PC-3 (cell line): Measurements from ENCODE around the gene VEGFA. TPM values are rescaled to one million over a fixed set of nuclear protein-coding genes. Genes with fewer than 3 reads are reported as not detected.
A peak's percentile ranks its signal among the peaks of the same experiment; 100 is the strongest.

Experiments used
- ATAC-seq: fragments of 200-7000 bp; cut with Tn5 transposase; 2 replicates; pipeline ENCODE4 v1.9.1; 2020; ENCODE audit warnings: mild to moderate bottlenecking, moderate library complexity
- BruUV-seq: library from RNA; stranded (reverse); fragments of 400-500 nt; replicated peaks from 2 replicates; lab custom pipeline; 2021; lab: Mats Ljungman, UMichigan
- CTCF ChIA-PET: fragments of 300-600 bp; sonication (Branson Sonifier 250); formaldehyde crosslinking; loops from one replicate; lab custom pipeline; 2022; ENCODE audit warnings: antibody characterized with exemption; lab: Charles Lee
- POLR2A ChIA-PET: fragments of 300-600 bp; sonication (Branson Sonifier 250); formaldehyde crosslinking; loops from one replicate; lab custom pipeline; 2022; ENCODE audit warnings: antibody characterized with exemption; ENCODE audit not compliant: unreplicated experiment; lab: Charles Lee
- DNase-seq: peaks from one replicate; pipeline ENCODE4 v3.0.0-alpha.2; 2015
- H2AFZ ChIP-seq: fragments of 300-600 bp; sonication (generic); 2 replicates; pipeline ENCODE4 v1.6.0; 2016; ENCODE audit warnings: antibody characterized with exemption, low read length
- H3F3A ChIP-seq: fragments of 300-600 bp; sonication (generic); one replicate; pipeline ENCODE4 v1.6.0; 2017; ENCODE audit warnings: antibody characterized with exemption, low read length, control low read depth, mild to moderate bottlenecking; ENCODE audit not compliant: unreplicated experiment
- H3K27ac ChIP-seq: fragments of 300-600 bp; sonication (generic); 2 replicates; pipeline ENCODE4 v1.5.1; 2016; ENCODE audit warnings: mild to moderate bottlenecking, low read length
- H3K27me3 ChIP-seq: fragments of 300-600 bp; sonication (generic); 2 replicates; pipeline ENCODE4 v1.6.1; 2016; ENCODE audit warnings: low read length, mixed read lengths
- H3K36me3 ChIP-seq: fragments of 300-600 bp; sonication (generic); 2 replicates; pipeline ENCODE4 v1.6.1; 2016; ENCODE audit warnings: low read depth, mixed run types, low read length, mixed read lengths
- H3K4me1 ChIP-seq: fragments of 300-600 bp; sonication (generic); 2 replicates; pipeline ENCODE4 v1.5.1; 2016; ENCODE audit warnings: low read length; ENCODE audit not compliant: insufficient read depth
- H3K4me2 ChIP-seq: fragments of 300-600 bp; sonication (generic); 2 replicates; pipeline ENCODE4 v1.6.0; 2016; ENCODE audit warnings: low read length
- H3K4me3 ChIP-seq: fragments of 300-600 bp; sonication (generic); 2 replicates; pipeline ENCODE4 v1.5.1; 2016; ENCODE audit warnings: mild to moderate bottlenecking, low read length, mixed read lengths
- H3K79me2 ChIP-seq: fragments of 300-600 bp; sonication (generic); 2 replicates; pipeline ENCODE4 v1.6.1; 2017; ENCODE audit warnings: low read length, mixed read lengths
- H3K9ac ChIP-seq: fragments of 300-600 bp; sonication (generic); 2 replicates; pipeline ENCODE4 v1.6.0; 2016; ENCODE audit warnings: mild to moderate bottlenecking, low read length
- H3K9me2 ChIP-seq: fragments of 300-600 bp; sonication (generic); replicated peaks from 2 replicates; pipeline ENCODE4 v1.6.1; 2016; ENCODE audit warnings: mixed run types, low read length, mixed read lengths
- H3K9me3 ChIP-seq: fragments of 300-600 bp; sonication (generic); 2 replicates; pipeline ENCODE4 v1.6.1; 2016; ENCODE audit warnings: low read length, mixed read lengths
- H4K20me1 ChIP-seq: fragments of 300-600 bp; sonication (generic); 2 replicates; pipeline ENCODE4 v1.6.1; 2016; ENCODE audit warnings: low read length, mixed read lengths
- EZH2 ChIP-seq: fragments of 300-600 bp; sonication (generic); IDR thresholded peaks from one replicate; pipeline ENCODE4 v1.6.1; 2017; ENCODE audit warnings: antibody characterized with exemption, mild to moderate bottlenecking, low read length; ENCODE audit not compliant: unreplicated experiment
- EZH2phosphoT487 ChIP-seq: fragments of 300-600 bp; sonication (generic); IDR thresholded peaks from 2 replicates; pipeline ENCODE4 v1.6.1; 2018; ENCODE audit warnings: mild to moderate bottlenecking, antibody characterized with exemption, low read length, borderline replicate concordance
- intact Hi-C: fragments of 100-400 bp; cut with micrococcal nuclease; formaldehyde crosslinking; loops from 2 replicates; pipeline ENCODE4 v1.9.0; 2023
- total RNA-seq: library from RNA; depleted of rRNA; stranded (reverse); fragments of >200 nt; gene quantifications from 2 replicates; pipeline ENCODE4 v1.2.3, GENCODE V29; 2014
- TF ChIP-seq, protein P1 (sequence below): fragments of 300-600 bp; sonication (generic); conservative IDR thresholded peaks from 2 replicates; pipeline ENCODE4 v1.5.1; 2017; ENCODE audit warnings: antibody characterized with exemption, low read depth, mild to moderate bottlenecking, low read length

The VEGFA gene
- total RNA-seq, 1 experiment from 2014 or later = 146 TPM

DNA sequence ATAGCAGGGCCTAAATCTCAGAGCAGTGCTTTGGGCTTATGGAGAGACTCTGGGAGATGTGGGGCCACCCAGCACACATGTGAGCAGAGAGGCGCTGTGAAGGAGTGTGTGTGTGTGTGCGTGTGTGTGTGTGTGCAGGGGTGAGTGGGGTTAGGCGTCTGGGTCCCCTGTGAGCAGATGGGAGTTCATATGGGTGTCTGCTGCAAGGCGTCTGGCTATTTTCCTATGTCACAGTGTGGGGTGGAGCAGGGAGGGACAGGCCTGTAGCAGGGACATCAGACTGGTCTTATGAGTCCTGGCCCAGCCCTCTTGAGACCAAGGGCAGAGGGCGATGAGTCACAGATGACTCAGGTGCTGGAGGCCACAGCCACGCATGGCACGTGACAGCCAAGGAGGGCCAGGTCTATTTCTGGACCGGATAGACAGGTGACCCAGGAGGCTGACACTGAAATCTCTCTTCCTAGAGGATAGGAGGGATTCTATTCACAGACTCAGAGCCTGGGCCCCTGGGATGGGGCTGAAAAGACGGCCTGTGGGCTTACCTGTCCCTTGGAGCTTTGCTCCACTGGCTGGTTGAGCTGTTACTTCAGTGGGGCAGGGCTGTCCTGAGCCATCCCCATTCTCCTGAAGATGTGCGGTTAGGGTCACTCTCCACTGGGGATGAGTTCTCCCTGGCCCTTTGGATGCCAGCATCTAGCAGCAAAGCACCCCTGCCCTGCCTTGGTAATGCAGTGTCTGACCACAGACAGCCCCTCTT is 28.9 kb downstream of the VEGFA start:
- Histone ChIP-seq H3K4me2 (peak overlapping the region; percentile 64), H3K79me2 (no peaks in the 10 kb centered on the region)
- intact Hi-C loops = no loop called here

DNA sequence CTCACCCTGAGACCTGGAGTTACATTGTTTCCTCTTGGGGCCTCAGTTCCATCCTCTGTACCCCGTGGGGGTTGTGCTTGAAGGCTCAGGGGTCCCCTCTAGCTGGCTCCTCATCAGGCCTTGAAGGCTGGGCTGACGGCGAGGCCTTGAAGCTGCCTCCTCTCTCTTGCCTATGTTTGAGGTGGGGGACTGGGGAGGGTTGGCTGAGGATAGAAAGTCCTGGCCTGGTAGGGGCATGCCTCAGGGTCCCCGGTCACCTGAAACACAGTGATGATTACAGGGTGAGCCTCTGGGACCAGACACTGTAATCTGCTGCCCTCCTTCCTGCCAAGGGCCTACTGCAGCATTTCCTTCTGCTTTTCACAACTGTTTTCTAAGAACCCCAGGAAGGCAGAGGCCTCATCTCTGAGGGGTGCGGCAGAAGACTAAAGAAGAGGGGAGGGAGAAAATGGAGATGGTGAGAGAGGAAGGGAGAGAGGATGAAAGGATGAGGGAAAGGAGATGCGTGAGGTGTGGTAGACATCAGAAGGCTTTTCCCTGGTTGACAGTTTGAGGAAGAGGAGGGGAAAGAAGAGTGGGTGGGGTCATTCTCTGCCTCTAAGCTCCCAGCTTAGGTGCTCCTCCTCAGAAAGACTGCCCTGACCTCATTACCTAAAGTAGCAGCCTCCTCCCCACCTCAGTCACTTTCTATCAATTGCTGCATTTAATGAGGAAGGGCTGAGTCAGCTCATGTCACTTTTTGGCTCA is 29.7 kb downstream of the VEGFA start:
- H3K4me1 ChIP-seq = peaks cover 32% of the 10 kb centered on the region
- no peaks in the 10 kb centered on the region for H3K79me2 ChIP-seq
- BruUV-seq = no TSS peak
- H3K36me3 ChIP-seq = no peaks in the 10 kb centered on the region
- ChIA-PET POLR2A (interaction anchor here (0.6 kb wide), 1 partner anchor 175 kb away, joined by 4 read pairs; no protein-coding TSS in a partner anchor), CTCF (interaction anchor here (0.5 kb wide), 1 partner anchor 25 kb away, joined by 5 read pairs; no protein-coding TSS in a partner anchor)
- H3K9ac ChIP-seq = no peak overlapping the region
- no peak for TF ChIP-seq EZH2phosphoT487
- TF ChIP-seq, protein P1, sequence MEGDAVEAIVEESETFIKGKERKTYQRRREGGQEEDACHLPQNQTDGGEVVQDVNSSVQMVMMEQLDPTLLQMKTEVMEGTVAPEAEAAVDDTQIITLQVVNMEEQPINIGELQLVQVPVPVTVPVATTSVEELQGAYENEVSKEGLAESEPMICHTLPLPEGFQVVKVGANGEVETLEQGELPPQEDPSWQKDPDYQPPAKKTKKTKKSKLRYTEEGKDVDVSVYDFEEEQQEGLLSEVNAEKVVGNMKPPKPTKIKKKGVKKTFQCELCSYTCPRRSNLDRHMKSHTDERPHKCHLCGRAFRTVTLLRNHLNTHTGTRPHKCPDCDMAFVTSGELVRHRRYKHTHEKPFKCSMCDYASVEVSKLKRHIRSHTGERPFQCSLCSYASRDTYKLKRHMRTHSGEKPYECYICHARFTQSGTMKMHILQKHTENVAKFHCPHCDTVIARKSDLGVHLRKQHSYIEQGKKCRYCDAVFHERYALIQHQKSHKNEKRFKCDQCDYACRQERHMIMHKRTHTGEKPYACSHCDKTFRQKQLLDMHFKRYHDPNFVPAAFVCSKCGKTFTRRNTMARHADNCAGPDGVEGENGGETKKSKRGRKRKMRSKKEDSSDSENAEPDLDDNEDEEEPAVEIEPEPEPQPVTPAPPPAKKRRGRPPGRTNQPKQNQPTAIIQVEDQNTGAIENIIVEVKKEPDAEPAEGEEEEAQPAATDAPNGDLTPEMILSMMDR = no peak
- TF ChIP-seq EZH2 = no peak
- no peak overlapping the region for H3K27ac ChIP-seq
- no peaks in the 10 kb centered on the region for H3K9me2 ChIP-seq
- ATAC-seq (peak; percentile 28), DNase-seq (peak; percentile 63)
- H3K4me2 ChIP-seq = peak overlapping the region; percentile 50; the same call in 1 of the 2 replicates
- H3K4me3 ChIP-seq = no peak overlapping the region
- H3K27me3 ChIP-seq = no peaks in the 10 kb centered on the region
- H2AFZ ChIP-seq = no peak overlapping the region
- intact Hi-C loops = no loop called here
- H3F3A ChIP-seq = no peaks in the 10 kb centered on the region
- H3K9me3 ChIP-seq = no peaks in the 10 kb centered on the region
- H4K20me1 ChIP-seq = no peaks in the 10 kb centered on the region

More for the DNA sequence above, 28.9 kb downstream of the VEGFA start:
- Histone ChIP-seq H3F3A (no peaks in the 10 kb centered on the region), H3K27me3 (no peaks in the 10 kb centered on the region), H3K9me3 (no peaks in the 10 kb centered on the region), H3K9ac (no peak overlapping the region), H3K36me3 (no peaks in the 10 kb centered on the region), H3K9me2 (no peaks in the 10 kb centered on the region), H3K27ac (peak overlapping the region; percentile 49), H3K4me3 (no peak overlapping the region), H2AFZ (0 out of 2 replicates have a peak overlapping the region, but pooled peaks have one; percentile 21), H3K4me1 (peaks cover 25% of the 10 kb centered on the region), H4K20me1 (no peaks in the 10 kb centered on the region)
- ChIA-PET POLR2A (interaction anchor here (0.6 kb wide), 1 partner anchor 176 kb away, joined by 4 read pairs; no protein-coding TSS in a partner anchor), CTCF (no interaction called here)
- TF ChIP-seq EZH2 = no peak
- BruUV-seq = no TSS peak
- DNase-seq (peak; percentile 97), ATAC-seq (peak; percentile 93)

DNA sequence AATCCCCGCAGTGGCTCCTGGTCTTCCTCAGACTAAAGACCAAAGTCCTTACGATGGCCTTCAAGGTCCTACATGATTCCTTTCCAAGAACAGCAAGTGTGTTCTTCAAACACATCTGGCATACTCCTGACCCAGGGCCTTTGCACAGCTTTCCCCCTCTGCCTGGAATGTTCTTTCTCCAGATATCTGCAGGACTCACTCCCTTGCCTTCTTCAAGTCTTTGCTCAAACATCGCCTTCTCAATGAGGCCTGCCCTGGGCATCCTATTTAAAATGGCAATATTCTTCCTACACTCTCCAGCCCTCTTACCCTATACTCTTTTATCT is 30.2 kb downstream of the VEGFA start:
- H2AFZ ChIP-seq = no peak overlapping the region
- no peak overlapping the region for H3K27ac ChIP-seq
- no peaks in the 10 kb centered on the region for H3K79me2 ChIP-seq
- no peaks in the 10 kb centered on the region for H4K20me1 ChIP-seq
- intact Hi-C loops = no loop called here
- H3K9me2 ChIP-seq = no peaks in the 10 kb centered on the region
- peaks cover 35% of the 10 kb centered on the region for H3K4me1 ChIP-seq
- TF ChIP-seq EZH2 = no peak
- TF ChIP-seq EZH2phosphoT487 = no peak
- TF ChIP-seq, protein P1 = no peak
- no peaks in the 10 kb centered on the region for H3K9me3 ChIP-seq
- H3K4me3 ChIP-seq = no peak overlapping the region
- no TSS peak for BruUV-seq
- no peak overlapping the region for H3K9ac ChIP-seq
- ChIA-PET POLR2A (no interaction called here), CTCF (no interaction called here)
- no peaks in the 10 kb centered on the region for H3K36me3 ChIP-seq
- ATAC-seq (no peak), DNase-seq (no peak)
- no peaks in the 10 kb centered on the region for H3F3A ChIP-seq
- no peak overlapping the region for H3K4me2 ChIP-seq
- no peaks in the 10 kb centered on the region for H3K27me3 ChIP-seq
